ENCODE results near the gene TNFAIP2. TPM values are rescaled to one million over a fixed set of nuclear protein-coding genes. Genes with fewer than 3 reads are reported as not detected.

TNFAIP2 gene
- total and polyA plus RNA-seq, 9 of the 15 experiments (the other 6 are each of a cell fraction or from before 2014, with no cell fraction given): 22.6 to 68.6 (median 44.6) TPM

DNA sequence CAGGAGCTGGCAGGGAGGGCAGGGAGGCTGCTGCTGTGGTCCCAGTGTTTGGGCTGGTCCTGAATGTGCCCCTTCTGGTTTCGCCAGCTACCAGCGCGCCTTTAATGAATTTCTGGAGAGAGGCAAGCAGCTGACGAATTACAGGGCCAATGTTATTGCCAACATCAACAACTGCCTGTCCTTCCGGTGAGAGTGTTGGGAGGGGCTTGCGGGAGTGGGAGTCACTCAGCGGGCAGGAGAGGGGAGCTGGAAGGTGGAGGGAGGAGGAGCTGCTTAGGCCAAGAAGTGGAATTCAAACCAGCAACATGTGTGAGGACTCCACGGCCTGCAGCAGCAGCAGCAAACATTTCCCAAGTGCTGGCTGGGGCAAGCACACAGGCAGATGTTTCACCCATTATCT, 7.7 kb downstream of the TNFAIP2 start:
- ChIA-PET CTCF (ENCODE audit: low intra/inter-chr PET ratio) (no interaction called here), POLR2A (interaction anchor here (0.5 kb wide), 1 partner anchor 224 kb away, joined by 3 read pairs; no protein-coding TSS in a partner anchor)
- H3K4me3 ChIP-seq: no peak overlapping the region
- H4K20me1 ChIP-seq (replicated peaks; ENCODE audit: control insufficient read depth, insufficient read depth, low read length): no peaks in the 10 kb centered on the region
- FAIRE-seq (no peak), ATAC-seq (no peak), DNase-seq (ENCODE audit: extremely low read depth in 1 of 4, low spot score in 3 of 4) (no peak)
- H3K9me3 ChIP-seq (replicated peaks; ENCODE audit: control insufficient read depth, insufficient read depth, low read depth, low read length): no peaks in the 10 kb centered on the region
- H3K4me1 ChIP-seq (replicated peaks in 1 of 2; ENCODE audit: control insufficient read depth in 2 of 2, insufficient read depth in 2 of 2, low read length in 2 of 2): peaks cover 0 to 37% of the 10 kb centered on the region in 2 experiments; a peak in 2 of 5 replicates
- H3K4me2 ChIP-seq (ENCODE audit: insufficient read depth, low read length): no peak overlapping the region
- intact Hi-C loops (cut with micrococcal nuclease): no loop called here
- BruUV-seq (replicated peaks): no TSS peak
- WGBS (ENCODE audit: insufficient coverage, low coverage, missing lambda C conversion rate): 100% methylated on average over 4 of the region's 8 CpGs
- no peaks in the 10 kb centered on the region for H3K27me3 ChIP-seq (ENCODE audit: control insufficient read depth in 2 of 2, insufficient read depth in 2 of 2, low read length in 2 of 2)
- 0 out of 4 replicates have a peak overlapping the region, but pooled peaks of 1 of the 2 experiments have one; percentile 17 for H3K9ac ChIP-seq (ENCODE audit: insufficient read depth in 1 of 2, low read depth in 2 of 2, low read length in 2 of 2)
- in situ Hi-C loops (cut with MboI): no loop called here
- no peaks in the 10 kb centered on the region for H3K9me1 ChIP-seq (ENCODE audit: control insufficient read depth, insufficient read depth, low read length)
- no peaks in the 10 kb centered on the region; the same call in 2 of the 3 replicates for H3K79me2 ChIP-seq (ENCODE audit: control insufficient read depth, insufficient read depth, low read length)
- no peak overlapping the region for H3K27ac ChIP-seq (ENCODE audit: extremely low read depth, low read depth, low read length)
- H2AFZ ChIP-seq (ENCODE audit: low read depth, low read length): no peak overlapping the region
- H3K36me3 ChIP-seq (ENCODE audit: control insufficient read depth, insufficient read depth, low read length): peaks cover 70% of the 10 kb centered on the region; the same call in 2 of the 3 replicates
- TF ChIP-seq RCOR1 (IDR thresholded peaks at IDR 0.05; ENCODE audit: borderline replicate concordance in 1 of 2, low read depth in 2 of 2, low read length in 2 of 2) (no peak), ZNF24 (IDR thresholded peaks at IDR 0.05) (no peak), ZFP1 (CRISPR knock-in tag; IDR thresholded peaks at IDR 0.05) (no peak), ZBTB17 (CRISPR knock-in tag; IDR thresholded peaks at IDR 0.05) (no peak), ELF4 (CRISPR knock-in tag; IDR thresholded peaks at IDR 0.05) (no peak), GTF2E2 (tag; IDR thresholded peaks at IDR 0.05) (no peak), RUNX1 (IDR thresholded peaks at IDR 0.05; ENCODE audit: low read depth) (no peak), SNRNP70 (optimal IDR thresholded peaks at IDR 0.05; ENCODE audit: low read depth, low read length) (no peak), MXI1 (IDR thresholded peaks at IDR 0.05; ENCODE audit: low read depth, low read length) (no peak), USF2 (CRISPR knock-in tag; IDR thresholded peaks at IDR 0.05) (no peak), CTBP1 (IDR thresholded peaks at IDR 0.05; ENCODE audit: borderline replicate concordance) (no peak), ZBED1 (IDR thresholded peaks at IDR 0.05) (no peak), REST (IDR thresholded peaks at IDR 0.05; ENCODE audit: borderline replicate concordance) (no peak), REST (CRISPR knock-in tag; IDR thresholded peaks at IDR 0.05; ENCODE audit: low read depth) (no peak), ZNF324 (CRISPR knock-in tag; IDR thresholded peaks at IDR 0.05) (no peak)

All from K562 (cell line).